ENCODE data around the gene RABL6.
A peak's percentile ranks its signal among the peaks of the same experiment; 100 is the strongest.
"Not testable (repeated sequence)": the region's sequence is repeated elsewhere in the genome, so short reads cannot be mapped to it uniquely, and the experiment has no call there.

Gene RABL6

GRCh38 chr9:136807281-136808074 is at the start of gene RABL6:
TSS of gene RABL6 (plus strand) at chr9:136807948. CDS start at chr9:136808197, 249 bp downstream.
- peak; percentile 84 for DNase-seq

- no peak for DNase-seq
Observed at GRCh38 chr9:136759001-136759400, 48.7 kb upstream of the RABL6 start.

- no peak for DNase-seq
Observed at GRCh38 chr9:136759436-136760325, 48.1 kb upstream of the RABL6 start.

- no peak for DNase-seq
Observed at GRCh38 chr9:136760424-136760823, 47.3 kb upstream of the RABL6 start.

GRCh38 chr9:136760834-136761544 is 46.8 kb upstream of the RABL6 start:
- DNase-seq: peak; percentile 88

- DNase-seq: no peak
Observed at GRCh38 chr9:136761545-136761981, 46.2 kb upstream of the RABL6 start.

- no peak for DNase-seq
Observed at GRCh38 chr9:136762221-136762691, 45.5 kb upstream of the RABL6 start.

GRCh38 chr9:136762915-136763648 is 44.7 kb upstream of the RABL6 start:
- DNase-seq: peak; percentile 89

GRCh38 chr9:136763649-136764035 is 44.1 kb upstream of the RABL6 start:
- DNase-seq: no peak

- DNase-seq: no peak
Observed at GRCh38 chr9:136764301-136764891, 43.4 kb upstream of the RABL6 start, which contains the start of gene LCN15. TSS of gene LCN15 (minus strand) at chr9:136764518. CDS start at chr9:136764488, 30 bp downstream.

GRCh38 chr9:136765041-136765440 is 42.7 kb upstream of the RABL6 start:
- no peak for DNase-seq

GRCh38 chr9:136765745-136766409 is 41.9 kb upstream of the RABL6 start:
- not testable (repeated sequence) for DNase-seq

- peak; percentile 69 for DNase-seq
Observed at GRCh38 chr9:136766410-136767120, 41.2 kb upstream of the RABL6 start.

- DNase-seq: peak; percentile 75
Observed at GRCh38 chr9:136769710-136770191, 38.0 kb upstream of the RABL6 start.

- peak; percentile 59 for DNase-seq
Observed at GRCh38 chr9:136771907-136772415, 35.8 kb upstream of the RABL6 start.

GRCh38 chr9:136773386-136774044 is 34.2 kb upstream of the RABL6 start:
- peak; percentile 78 for DNase-seq

GRCh38 chr9:136774416-136775045 is 33.2 kb upstream of the RABL6 start:
- no peak for DNase-seq

GRCh38 chr9:136775191-136775590 is 32.6 kb upstream of the RABL6 start:
- no peak for DNase-seq

- DNase-seq: no peak
Observed at GRCh38 chr9:136776947-136777346, 30.8 kb upstream of the RABL6 start.

All from hematopoietic multipotent progenitor cell treated with erythropoietin and hydrocortisone succinate and interleukin-3 and kit ligand, for 6 days (in vitro differentiated cells).